Measurements from ENCODE around the gene FAM111A.

The FAM111A gene

GRCh38 chr11:59199546-59200422 is 57.1 kb downstream of the FAM111A start:
- ATAC-seq (ENCODE audit: insufficient read depth, low read depth) (no peak), DNase-seq (no peak)
- no peaks in the 10 kb centered on the region for H3K79me2 ChIP-seq (ENCODE audit: insufficient read depth, low read length)
- no peaks in the 10 kb centered on the region for H3K9me3 ChIP-seq (ENCODE audit: insufficient read depth, low read length, severe bottlenecking)
- H3K4me1 ChIP-seq (ENCODE audit: insufficient read depth, low read length), result no peaks in the 10 kb centered on the region
- H3K36me3 ChIP-seq (ENCODE audit: insufficient read depth, low read length), result no peaks in the 10 kb centered on the region; the same call in 1 of the 2 replicates
- no peak for TF ChIP-seq EZH2 (IDR thresholded peaks at IDR 0.05; ENCODE audit: borderline replicate concordance, low read depth, low read length, severe bottlenecking)
- TF ChIP-seq CTCF (IDR thresholded peaks at IDR 0.05; ENCODE audit: borderline replicate concordance, extremely low read depth, low read length, poor library complexity, severe bottlenecking), result no peak
- H3K9ac ChIP-seq (ENCODE audit: low read depth, low read length), result no peak overlapping the region
- no peaks in the 10 kb centered on the region for H3K27me3 ChIP-seq (ENCODE audit: insufficient read depth, low read length, poor library complexity)
- no peak overlapping the region for H3K4me2 ChIP-seq (ENCODE audit: insufficient read depth, low read length)
- H4K20me1 ChIP-seq (ENCODE audit: insufficient read depth, low read length), result no peaks in the 10 kb centered on the region
- no peak overlapping the region for H2AFZ ChIP-seq (ENCODE audit: low read depth, low read length)
- H3K4me3 ChIP-seq (ENCODE audit: low read depth in 1 of 2, low read length in 2 of 2), result no peak overlapping the region
- no peak overlapping the region for H3K27ac ChIP-seq (ENCODE audit: low read length)

- H3K9ac ChIP-seq (ENCODE audit: low read depth, low read length), result no peak overlapping the region
- no peaks in the 10 kb centered on the region for H3K79me2 ChIP-seq (ENCODE audit: insufficient read depth, low read length)
- no peaks in the 10 kb centered on the region for H3K27me3 ChIP-seq (ENCODE audit: insufficient read depth, low read length, poor library complexity)
- no peak for TF ChIP-seq CTCF (IDR thresholded peaks at IDR 0.05; ENCODE audit: borderline replicate concordance, extremely low read depth, low read length, poor library complexity, severe bottlenecking)
- H2AFZ ChIP-seq (ENCODE audit: low read depth, low read length), result no peak overlapping the region
- no peak for DNase-seq
- H3K27ac ChIP-seq (ENCODE audit: low read length), result no peak overlapping the region
- H4K20me1 ChIP-seq (ENCODE audit: insufficient read depth, low read length), result no peaks in the 10 kb centered on the region
- no peak overlapping the region for H3K4me2 ChIP-seq (ENCODE audit: insufficient read depth, low read length)
- H3K4me3 ChIP-seq (ENCODE audit: low read depth in 1 of 2, low read length in 2 of 2), result no peak overlapping the region
- no peaks in the 10 kb centered on the region for H3K9me3 ChIP-seq (ENCODE audit: insufficient read depth, low read length, severe bottlenecking)
- no peaks in the 10 kb centered on the region; the same call in 1 of the 2 replicates for H3K36me3 ChIP-seq (ENCODE audit: insufficient read depth, low read length)
- no peak for ATAC-seq (ENCODE audit: insufficient read depth, low read depth)
- H3K4me1 ChIP-seq (ENCODE audit: insufficient read depth, low read length), result no peaks in the 10 kb centered on the region
These were observed 57.7 kb downstream of the FAM111A start for GRCh38 chr11:59200423-59200746.

GRCh38 chr11:59201353-59201752 is 58.7 kb downstream of the FAM111A start:
- no peaks in the 10 kb centered on the region for H3K79me2 ChIP-seq (ENCODE audit: insufficient read depth, low read length)
- H3K4me3 ChIP-seq (ENCODE audit: low read depth in 1 of 2, low read length in 2 of 2), result no peak overlapping the region
- no peaks in the 10 kb centered on the region for H3K4me1 ChIP-seq (ENCODE audit: insufficient read depth, low read length)
- no peak overlapping the region for H2AFZ ChIP-seq (ENCODE audit: low read depth, low read length)
- H3K9me3 ChIP-seq (ENCODE audit: insufficient read depth, low read length, severe bottlenecking), result no peaks in the 10 kb centered on the region
- no peaks in the 10 kb centered on the region for H3K36me3 ChIP-seq (ENCODE audit: insufficient read depth, low read length)
- H3K9ac ChIP-seq (ENCODE audit: low read depth, low read length), result no peak overlapping the region
- H3K4me2 ChIP-seq (ENCODE audit: insufficient read depth, low read length), result no peak overlapping the region
- ATAC-seq (ENCODE audit: insufficient read depth, low read depth), result no peak
- no peaks in the 10 kb centered on the region for H3K27me3 ChIP-seq (ENCODE audit: insufficient read depth, low read length, poor library complexity)
- no peaks in the 10 kb centered on the region for H4K20me1 ChIP-seq (ENCODE audit: insufficient read depth, low read length)
- TF ChIP-seq CTCF (IDR thresholded peaks at IDR 0.05; ENCODE audit: borderline replicate concordance, extremely low read depth, low read length, poor library complexity, severe bottlenecking), result peak; percentile 23
- no peak for TF ChIP-seq EZH2 (IDR thresholded peaks at IDR 0.05; ENCODE audit: borderline replicate concordance, low read depth, low read length, severe bottlenecking)
- no peak for DNase-seq
- no peak overlapping the region for H3K27ac ChIP-seq (ENCODE audit: low read length)

All from DND-41 (cell line).